NT2/D1 (cell line): Measurements from ENCODE around the gene NOSIP.
A peak's percentile ranks its signal among the peaks of the same experiment; 100 is the strongest.

Experiments
- DNase-seq: peaks from one replicate; pipeline ENCODE4 v3.0.0-alpha.2; 2011; ENCODE audit warnings: low read depth, low spot score
- H3K27me3 ChIP-seq: 2 replicates; pipeline ENCODE4 v1.6.0; 2011; ENCODE audit warnings: mild to moderate bottlenecking; ENCODE audit not compliant: insufficient read length, insufficient read depth
- H3K36me3 ChIP-seq: 2 replicates; pipeline ENCODE4 v1.6.1; 2011; ENCODE audit warnings: mild to moderate bottlenecking, low read length, mixed read lengths; ENCODE audit not compliant: insufficient read depth, insufficient read length
- H3K4me1 ChIP-seq: 2 replicates; pipeline ENCODE4 v1.5.1; 2011; ENCODE audit not compliant: insufficient read depth, insufficient read length
- H3K4me3 ChIP-seq: 2 replicates; pipeline ENCODE4 v1.5.1; 2011; ENCODE audit warnings: low read depth; ENCODE audit not compliant: insufficient read length
- H3K9ac ChIP-seq: 2 replicates; pipeline ENCODE4 v1.6.0; 2011; ENCODE audit warnings: low read depth; ENCODE audit not compliant: insufficient read length
- H3K9me3 ChIP-seq: 2 replicates; pipeline ENCODE4 v1.5.1; 2011; ENCODE audit warnings: mild to moderate bottlenecking, low read length; ENCODE audit not compliant: insufficient read depth
- SUZ12 ChIP-seq: IDR thresholded peaks from 2 replicates; pipeline ENCODE4 v1.6.1; 2011; ENCODE audit not compliant: insufficient read length, insufficient read depth; ENCODE audit errors: extremely low read depth
- YY1 ChIP-seq: IDR thresholded peaks from 2 replicates; pipeline ENCODE4 v1.6.1; 2011; ENCODE audit not compliant: insufficient read length, insufficient read depth
- ZNF274 ChIP-seq: IDR thresholded peaks from 2 replicates; pipeline ENCODE4 v1.6.1; 2011; ENCODE audit warnings: mild to moderate bottlenecking, low read depth, low read length

Gene NOSIP

DNA sequence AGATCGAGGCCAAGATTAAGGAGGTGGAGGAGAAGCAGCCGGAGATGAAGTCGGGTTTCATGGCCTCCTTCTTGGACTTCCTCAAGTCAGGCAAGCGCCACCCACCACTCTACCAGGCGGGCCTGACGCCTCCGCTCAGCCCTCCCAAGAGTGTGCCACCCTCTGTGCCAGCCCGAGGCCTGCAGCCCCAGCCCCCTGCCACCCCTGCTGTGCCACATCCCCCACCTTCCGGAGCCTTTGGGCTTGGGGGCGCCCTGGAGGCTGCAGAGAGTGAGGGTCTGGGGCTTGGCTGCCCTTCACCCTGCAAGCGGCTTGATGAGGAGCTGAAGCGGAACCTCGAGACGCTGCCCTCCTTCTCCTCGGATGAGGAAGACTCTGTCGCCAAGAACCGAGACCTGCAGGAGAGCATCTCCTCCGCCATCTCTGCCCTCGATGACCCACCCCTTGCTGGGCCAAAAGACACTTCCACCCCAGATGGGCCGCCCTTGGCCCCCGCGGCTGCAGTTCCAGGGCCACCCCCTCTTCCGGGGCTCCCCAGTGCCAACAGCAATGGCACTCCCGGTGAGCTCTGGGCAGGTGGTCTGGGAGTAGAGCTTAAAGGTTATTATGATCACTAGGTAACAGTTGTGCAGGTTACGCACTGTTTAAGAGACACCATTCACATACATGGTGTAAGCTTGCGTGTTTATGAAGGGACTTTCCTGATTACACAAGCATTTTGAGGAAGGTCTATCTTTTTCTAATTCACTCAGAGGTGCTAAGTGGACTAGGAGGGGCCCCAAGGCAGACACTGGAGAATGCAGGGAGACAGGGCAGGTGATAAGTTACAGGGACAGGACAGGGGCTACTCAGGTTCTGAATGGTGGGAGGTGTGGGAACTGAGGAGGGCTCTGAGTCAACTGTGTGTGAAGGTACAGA, 19.3 kb upstream of the NOSIP start:
- no peak for DNase-seq
- Histone ChIP-seq H3K4me3 (no peak overlapping the region), H3K4me1 (no peaks in the 10 kb centered on the region), H3K9ac (no peak overlapping the region), H3K9me3 (no peaks in the 10 kb centered on the region), H3K27me3 (no peaks in the 10 kb centered on the region), H3K36me3 (peaks cover 81% of the 10 kb centered on the region)
- no peak for TF ChIP-seq ZNF274

DNA sequence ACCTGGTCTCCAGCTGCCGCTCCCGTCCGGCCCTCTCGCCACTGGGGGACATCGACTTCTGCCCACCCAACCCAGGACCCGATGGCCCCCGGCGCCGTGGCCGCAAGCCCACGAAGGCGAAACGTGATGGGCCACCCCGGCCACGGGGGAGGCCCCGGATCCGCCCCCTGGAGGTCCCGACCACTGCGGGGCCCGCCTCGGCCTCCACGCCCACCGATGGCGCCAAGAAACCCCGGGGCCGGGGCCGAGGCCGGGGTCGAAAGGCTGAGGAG, 17.3 kb upstream of the NOSIP start:
- Histone ChIP-seq H3K4me1 (no peaks in the 10 kb centered on the region), H3K27me3 (no peaks in the 10 kb centered on the region), H3K9me3 (no peaks in the 10 kb centered on the region), H3K36me3 (peaks cover 74% of the 10 kb centered on the region), H3K9ac (no peak overlapping the region), H3K4me3 (no peak overlapping the region)
- DNase-seq: no peak
- TF ChIP-seq SUZ12 (no peak), ZNF274 (no peak), YY1 (no peak)

DNA sequence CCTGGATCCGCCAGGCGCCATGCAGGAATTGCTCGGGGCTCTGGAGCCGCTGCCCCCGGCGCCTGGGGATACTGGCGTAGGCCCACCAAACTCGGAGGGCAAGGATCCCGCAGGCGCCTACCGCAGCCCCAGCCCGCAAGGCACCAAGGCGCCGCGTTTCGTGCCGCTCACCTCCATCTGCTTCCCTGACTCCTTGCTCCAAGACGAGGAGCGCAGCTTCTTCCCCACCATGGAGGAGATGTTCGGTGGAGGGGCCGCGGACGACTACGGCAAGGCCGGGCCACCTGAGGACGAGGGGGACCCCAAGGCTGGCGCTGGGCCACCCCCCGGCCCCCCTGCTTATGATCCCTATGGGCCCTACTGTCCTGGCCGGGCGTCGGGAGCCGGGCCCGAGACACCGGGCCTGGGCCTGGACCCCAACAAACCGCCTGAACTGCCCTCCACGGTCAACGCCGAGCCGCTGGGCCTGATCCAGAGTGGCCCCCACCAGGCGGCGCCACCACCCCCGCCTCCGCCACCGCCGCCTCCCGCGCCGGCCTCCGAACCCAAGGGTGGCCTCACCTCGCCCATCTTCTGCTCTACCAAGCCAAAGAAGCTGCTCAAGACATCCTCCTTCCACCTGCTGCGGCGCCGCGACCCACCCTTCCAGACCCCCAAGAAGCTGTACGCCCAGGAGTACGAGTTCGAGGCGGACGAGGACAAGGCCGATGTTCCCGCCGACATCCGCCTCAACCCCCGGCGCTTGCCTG, 16.8 kb upstream of the NOSIP start:
- Histone ChIP-seq H3K4me3 (no peak overlapping the region), H3K9ac (no peak overlapping the region), H3K36me3 (peaks cover 69% of the 10 kb centered on the region), H3K27me3 (no peaks in the 10 kb centered on the region), H3K9me3 (no peaks in the 10 kb centered on the region), H3K4me1 (no peaks in the 10 kb centered on the region)
- no peak for DNase-seq
- TF ChIP-seq ZNF274 (no peak), YY1 (no peak), SUZ12 (no peak)

DNA sequence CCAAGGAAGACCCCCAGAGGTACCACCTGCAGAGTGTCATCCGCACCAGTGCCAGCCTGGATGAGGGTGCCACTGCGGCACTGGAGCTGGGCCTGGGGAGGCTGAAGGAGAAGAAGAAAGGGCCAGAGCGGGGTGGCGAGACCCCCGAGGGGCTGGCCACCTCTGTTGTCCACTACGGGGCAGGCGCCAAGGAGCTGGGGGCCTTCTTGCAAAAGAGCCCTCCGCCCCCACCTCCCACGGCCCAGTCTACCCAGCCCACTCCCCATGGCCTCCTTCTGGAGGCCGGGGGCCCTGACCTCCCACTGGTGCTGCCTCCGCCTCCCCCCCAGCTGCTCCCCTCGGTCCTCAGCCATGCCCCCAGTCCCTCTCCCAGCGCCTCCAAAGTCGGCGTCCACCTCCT, 16.1 kb upstream of the NOSIP start:
- no peak for DNase-seq
- Histone ChIP-seq H3K9me3 (no peaks in the 10 kb centered on the region), H3K4me3 (no peak overlapping the region), H3K9ac (no peak overlapping the region), H3K27me3 (no peaks in the 10 kb centered on the region), H3K36me3 (peaks cover 63% of the 10 kb centered on the region), H3K4me1 (no peaks in the 10 kb centered on the region)
- TF ChIP-seq SUZ12 (no peak), ZNF274 (no peak)

DNA sequence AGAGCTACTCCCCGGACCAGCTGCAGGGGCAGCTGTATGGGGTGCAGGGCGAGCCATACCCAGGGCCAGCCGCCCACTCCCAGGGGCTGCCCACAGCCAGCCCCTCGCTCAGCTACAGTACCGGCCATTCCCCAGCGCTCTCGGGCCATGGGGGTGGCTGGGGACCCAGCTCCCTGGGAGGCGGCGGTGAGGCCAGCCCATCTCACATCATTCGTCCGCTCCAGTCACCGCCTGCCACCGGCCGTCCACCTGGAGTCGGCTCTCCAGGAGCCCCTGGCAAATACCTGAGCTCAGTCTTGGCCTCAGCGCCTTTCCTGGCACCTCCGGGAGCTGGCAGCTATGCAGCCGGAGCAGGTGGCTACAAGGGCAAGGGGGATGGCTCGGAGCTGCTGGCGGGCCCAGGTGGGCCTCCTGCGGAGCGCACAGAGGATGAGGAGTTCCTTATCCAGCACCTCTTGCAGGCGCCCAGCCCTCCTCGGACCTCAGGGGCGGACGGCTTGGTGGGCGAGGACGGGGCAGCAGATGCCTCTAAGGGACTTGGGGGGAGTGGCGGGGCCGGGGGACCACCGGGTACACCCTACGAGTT, 15.6 kb upstream of the NOSIP start:
- H3K27me3 ChIP-seq: no peaks in the 10 kb centered on the region
- no peak for DNase-seq
- H3K9ac ChIP-seq: no peak overlapping the region
- no peak overlapping the region for H3K4me3 ChIP-seq
- H3K4me1 ChIP-seq: no peaks in the 10 kb centered on the region
- peaks cover 59% of the 10 kb centered on the region for H3K36me3 ChIP-seq
- H3K9me3 ChIP-seq: no peaks in the 10 kb centered on the region
- TF ChIP-seq YY1 (no peak), ZNF274 (no peak)

DNA sequence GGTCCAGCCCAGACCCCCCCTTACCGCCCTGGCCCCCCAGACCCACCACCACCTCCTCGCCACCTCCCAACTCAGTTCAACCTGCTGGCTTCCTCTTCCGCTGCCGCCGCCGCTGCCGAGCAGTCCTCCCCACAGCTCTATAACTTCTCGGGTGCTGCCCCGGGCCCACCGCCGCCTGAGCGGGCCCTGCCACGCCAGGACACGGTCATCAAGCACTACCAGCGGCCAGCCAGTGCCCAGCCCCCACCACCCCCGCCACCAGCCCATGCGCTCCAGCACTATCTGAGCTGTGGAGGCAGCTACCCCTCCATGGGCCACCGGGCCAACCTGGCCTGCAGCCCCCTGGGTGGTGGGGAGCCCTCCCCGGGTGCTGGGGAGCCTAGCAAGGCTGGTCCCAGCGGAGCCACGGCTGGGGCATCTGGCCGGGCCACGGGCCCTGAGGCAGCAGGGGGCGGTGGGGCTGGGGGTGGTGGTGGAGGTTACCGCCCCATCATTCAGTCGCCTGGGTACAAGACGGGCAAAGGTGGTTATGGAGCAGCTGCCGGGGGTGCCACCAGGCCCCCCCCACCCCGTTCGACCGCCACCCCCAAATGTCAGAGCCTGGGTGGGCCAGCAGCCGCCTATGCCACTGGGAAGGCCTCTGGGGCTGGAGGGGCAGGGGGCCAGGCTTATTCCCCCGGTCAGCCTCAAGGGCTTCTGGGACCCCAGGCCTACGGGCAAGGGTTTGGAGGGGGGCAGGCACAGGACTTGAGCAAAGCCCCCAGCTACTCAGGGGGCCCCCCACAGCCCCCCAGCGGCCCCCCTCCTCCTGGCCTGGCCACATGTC, 14.8 kb upstream of the NOSIP start:
- no peak for DNase-seq
- no peak for TF ChIP-seq SUZ12
- TF ChIP-seq ZNF274: no peak
- TF ChIP-seq YY1: no peak
- Histone ChIP-seq H3K9ac (no peak overlapping the region), H3K36me3 (peaks cover 55% of the 10 kb centered on the region), H3K4me1 (no peaks in the 10 kb centered on the region), H3K9me3 (no peaks in the 10 kb centered on the region), H3K4me3 (no peak overlapping the region), H3K27me3 (no peaks in the 10 kb centered on the region)

DNA sequence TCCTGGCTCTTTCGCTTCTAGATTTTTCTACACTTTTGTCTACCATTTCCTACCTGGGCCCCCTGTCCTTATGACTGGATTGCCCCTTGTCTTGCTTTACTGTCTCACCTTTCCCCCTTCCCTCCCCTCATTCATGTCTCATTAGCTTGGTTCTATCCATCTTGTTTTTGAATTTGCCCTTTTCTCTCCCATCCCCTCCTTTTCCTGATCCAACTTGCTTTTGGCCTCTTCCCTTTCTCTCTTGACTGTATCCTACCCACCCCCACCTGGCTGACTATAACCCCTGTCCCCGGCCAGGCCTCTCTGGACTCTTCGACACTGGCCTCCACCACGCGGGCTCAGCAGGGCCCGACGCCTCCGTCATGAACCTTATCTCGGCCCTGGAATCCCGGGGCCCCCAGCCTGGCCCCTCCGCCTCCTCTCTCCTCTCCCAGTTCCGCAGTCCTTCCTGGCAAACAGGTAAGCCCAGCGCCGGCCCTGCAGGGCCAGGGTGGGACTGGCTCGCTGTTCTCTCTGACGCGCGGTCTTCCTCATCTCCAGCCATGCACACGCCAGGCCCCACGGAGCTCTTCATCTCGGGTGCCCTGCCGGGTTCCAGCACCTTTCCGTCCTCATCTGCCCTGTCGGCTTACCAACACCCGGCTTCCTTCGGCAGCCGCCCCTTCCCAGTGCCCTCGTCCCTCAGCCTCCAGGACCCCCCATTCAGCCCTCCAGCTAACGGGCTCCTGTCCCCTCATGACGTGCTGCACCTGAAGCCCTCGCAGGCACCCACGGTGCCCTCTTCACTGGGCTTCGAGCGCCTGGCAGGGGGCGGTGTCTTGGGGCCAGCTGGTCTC, 14.0 kb upstream of the NOSIP start:
- Histone ChIP-seq H3K4me1 (no peaks in the 10 kb centered on the region), H3K9ac (peak overlapping the region; percentile 21), H3K36me3 (peaks cover 47% of the 10 kb centered on the region), H3K4me3 (no peak overlapping the region), H3K27me3 (no peaks in the 10 kb centered on the region), H3K9me3 (no peaks in the 10 kb centered on the region)
- no peak for TF ChIP-seq SUZ12
- no peak for TF ChIP-seq YY1
- no peak for TF ChIP-seq ZNF274
- DNase-seq: no peak
